HepG2 (cell line): Measurements from ENCODE around the gene TCEANC. TPM values are rescaled to one million over a fixed set of nuclear protein-coding genes. Genes with fewer than 3 reads are reported as not detected.

ENCODE experiments used
- AGO1 ChIP-seq: fragments of 200-400 bp; formaldehyde crosslinking; IDR thresholded peaks from 2 replicates; pipeline ENCODE4 v1.6.1; 2017; ENCODE audit warnings: mild to moderate bottlenecking, low read depth, low read length, moderate library complexity; ENCODE audit not compliant: poor library complexity, severe bottlenecking
- ARID5B ChIP-seq: IDR thresholded peaks from 2 replicates; pipeline ENCODE4 v1.4.0; 2020; ENCODE audit warnings: mild to moderate bottlenecking, missing genetic modification reagents
- BATF2 ChIP-seq: sonication (generic); formaldehyde crosslinking; IDR thresholded peaks from 2 replicates; pipeline ENCODE4 v1.8.0; 2022; ENCODE audit warnings: mild to moderate bottlenecking, missing genetic modification reagents, moderate library complexity
- CC2D1A ChIP-seq: sonication (generic); formaldehyde crosslinking; IDR thresholded peaks from 2 replicates; pipeline ENCODE4 v1.8.1; 2023; ENCODE audit warnings: mild to moderate bottlenecking, missing genetic modification reagents
- ETV6 ChIP-seq: sonication (generic); formaldehyde crosslinking; conservative IDR thresholded peaks from 2 replicates; pipeline ENCODE4 v1.4.0; 2020; ENCODE audit warnings: missing genetic modification reagents
- FOXP4 ChIP-seq: sonication (generic); formaldehyde crosslinking; IDR thresholded peaks from 2 replicates; pipeline ENCODE4 v1.4.0; 2020; ENCODE audit warnings: missing genetic modification reagents
- GTF3A ChIP-seq: sonication (generic); formaldehyde crosslinking; conservative IDR thresholded peaks from 2 replicates; pipeline ENCODE4 v1.4.0; 2020; ENCODE audit warnings: mild to moderate bottlenecking, missing genetic modification reagents
- IKZF1 ChIP-seq: fragments of 450-650 bp; IDR thresholded peaks from 2 replicates; pipeline ENCODE4 v1.7.1; 2016
- MAFG ChIP-seq: sonication (generic); formaldehyde crosslinking; IDR thresholded peaks from 2 replicates; pipeline ENCODE4 v1.5.1; 2020; ENCODE audit warnings: mild to moderate bottlenecking, missing genetic modification reagents
- NCOA2 ChIP-seq: sonication (generic); formaldehyde crosslinking; IDR thresholded peaks from 2 replicates; pipeline ENCODE4 v1.8.0; 2022; ENCODE audit warnings: inconsistent platforms
- NFATC3 ChIP-seq: sonication (generic); formaldehyde crosslinking; IDR thresholded peaks from 2 replicates; pipeline ENCODE4 v1.5.1; 2020; ENCODE audit warnings: mild to moderate bottlenecking, missing genetic modification reagents
- NFIC ChIP-seq: IDR thresholded peaks from 2 replicates; pipeline ENCODE4 v1.6.1; 2012; ENCODE audit warnings: mild to moderate bottlenecking, low read length, inconsistent platforms
- SIX1 ChIP-seq: sonication (generic); formaldehyde crosslinking; IDR thresholded peaks from 2 replicates; pipeline ENCODE4 v1.4.0; 2020; ENCODE audit warnings: missing genetic modification reagents, borderline replicate concordance
- ZFP1 ChIP-seq: IDR thresholded peaks from 2 replicates; pipeline ENCODE4 v1.6.1; 2016
- ZHX1 ChIP-seq: sonication (generic); formaldehyde crosslinking; IDR thresholded peaks from 2 replicates; pipeline ENCODE4 v1.8.1; 2022; ENCODE audit warnings: low read depth, mild to moderate bottlenecking, missing genetic modification reagents
- ZNF234 ChIP-seq: sonication (generic); formaldehyde crosslinking; conservative IDR thresholded peaks from 2 replicates; pipeline ENCODE4 v1.5.1; 2020; ENCODE audit warnings: mild to moderate bottlenecking, missing genetic modification reagents
- ZNF530 ChIP-seq: sonication (generic); formaldehyde crosslinking; IDR thresholded peaks from 2 replicates; pipeline ENCODE4 v1.5.0; 2020; ENCODE audit warnings: low read depth, mild to moderate bottlenecking, missing genetic modification reagents
- ZNF552 ChIP-seq: sonication (generic); formaldehyde crosslinking; IDR thresholded peaks from 2 replicates; pipeline ENCODE4 v1.9.0; 2022; ENCODE audit warnings: missing genetic modification reagents, mild to moderate bottlenecking, borderline replicate concordance
- ZNF557 ChIP-seq: sonication (generic); formaldehyde crosslinking; IDR thresholded peaks from 2 replicates; pipeline ENCODE4 v1.4.0; 2020; ENCODE audit warnings: missing genetic modification reagents
- ZNF589 ChIP-seq: sonication (generic); formaldehyde crosslinking; conservative IDR thresholded peaks from 2 replicates; pipeline ENCODE4 v1.8.0; 2022; ENCODE audit warnings: mild to moderate bottlenecking, moderate library complexity, missing genetic modification reagents
- ZNF773 ChIP-seq: sonication (generic); formaldehyde crosslinking; IDR thresholded peaks from 2 replicates; pipeline ENCODE4 v1.4.0; 2020; ENCODE audit warnings: missing genetic modification reagents, borderline replicate concordance
- ZNF841 ChIP-seq: sonication (generic); formaldehyde crosslinking; IDR thresholded peaks from 2 replicates; pipeline ENCODE4 v1.8.1; 2023; ENCODE audit warnings: missing genetic modification reagents, borderline replicate concordance
- polyA plus RNA-seq, 8 experiments: library from polyadenylated mRNA; depleted of rRNA in 3 of 8; stranded (reverse) in 7 of 8; unstranded in 1 of 8; fragments of >200 nt; fragmentation: Illumina TruSeq in 4 of 8; extraction: Trizol in 4 of 8; gene quantifications; 2 replicates each; pipeline versions ENCODE4 v1.2.1 to v1.2.3, GENCODE V29; 2011 to 2016; ENCODE audit warnings: low read depth in 4 of 8, missing spikeins in 1 of 8, mixed read lengths in 1 of 8; ENCODE audit not compliant: insufficient read depth in 1 of 8
- total RNA-seq, 5 experiments: library from RNA; depleted of rRNA; stranded (reverse); fragments of >200 nt; fragmentation: Illumina TruSeq; extraction: Trizol; gene quantifications; 2 replicates each; pipeline ENCODE4 v1.2.3, GENCODE V29; 2016; ENCODE audit warnings: low read depth in 1 of 5

The TCEANC gene
- total and polyA plus RNA-seq, 2 of the 13 experiments (the other 11 are each of a cell fraction or from before 2014, with no cell fraction given): 0.51 to 0.97 TPM

- no peak for TF ChIP-seq FOXP4
- TF ChIP-seq ZNF841 (CRISPR knock-in tag): no peak
- no peak for TF ChIP-seq IKZF1
- no peak for TF ChIP-seq MAFG (CRISPR knock-in tag)
- TF ChIP-seq AGO1: no peak
- no peak for TF ChIP-seq NFIC
- no peak for TF ChIP-seq ZNF234
- no peak for TF ChIP-seq ZNF773 (CRISPR knock-in tag)
- no peak for TF ChIP-seq ZFP1
- TF ChIP-seq ZNF589 (CRISPR knock-in tag): no peak
- TF ChIP-seq SIX1 (CRISPR knock-in tag): no peak
- no peak for TF ChIP-seq ETV6
- no peak for TF ChIP-seq ZNF557
- no peak for TF ChIP-seq ZNF552 (CRISPR knock-in tag)
- TF ChIP-seq ARID5B (CRISPR knock-in tag): no peak; the same call in 1 of the 2 replicates
- no peak for TF ChIP-seq CC2D1A
- TF ChIP-seq NCOA2 (CRISPR knock-in tag): 0 out of 2 replicates have a peak, but pooled peaks have one; percentile 10
- no peak for TF ChIP-seq ZNF530 (CRISPR knock-in tag)
- TF ChIP-seq ZHX1 (CRISPR knock-in tag): no peak
- no peak for TF ChIP-seq GTF3A (CRISPR knock-in tag)
- no peak for TF ChIP-seq NFATC3 (CRISPR knock-in tag)
- no peak for TF ChIP-seq BATF2 (CRISPR knock-in tag)
Observed at GRCh38 chrX:13652850-13653693, at the start of gene TCEANC (continued).
